DOHH2 (cell line): ENCODE data around the gene HTR1D.
A peak's percentile ranks its signal among the peaks of the same experiment; 100 is the strongest.

ENCODE experiments used
- H3F3A ChIP-seq: fragments of 200-600 bp; sonication (generic), shearing (Covaris generic); 2 replicates; pipeline ENCODE4 v1.6.0; 2016; ENCODE audit warnings: antibody characterized with exemption, mild to moderate bottlenecking; ENCODE audit not compliant: control insufficient read depth, insufficient read depth
- H3K27ac ChIP-seq: fragments of 200-600 bp; sonication (generic); 2 replicates; pipeline ENCODE4 v1.5.1; 2014; ENCODE audit warnings: low read depth, mild to moderate bottlenecking, low read length, moderate library complexity
- H3K27me3 ChIP-seq: fragments of 200-600 bp; sonication (generic); 2 replicates; pipeline ENCODE4 v1.6.1; 2014; ENCODE audit warnings: mild to moderate bottlenecking, low read length, mixed read lengths; ENCODE audit not compliant: control insufficient read depth
- H3K36me3 ChIP-seq: fragments of 200-600 bp; sonication (generic); 2 replicates; pipeline ENCODE4 v1.6.1; 2014; ENCODE audit warnings: mild to moderate bottlenecking, low read length, moderate library complexity, mixed read lengths; ENCODE audit not compliant: control insufficient read depth
- H3K4me1 ChIP-seq: fragments of 200-600 bp; sonication (generic); 2 replicates; pipeline ENCODE4 v1.6.1; 2014; ENCODE audit warnings: mild to moderate bottlenecking, low read length, mixed read lengths; ENCODE audit not compliant: control insufficient read depth
- H3K4me2 ChIP-seq: fragments of 200-600 bp; sonication (generic); 2 replicates; pipeline ENCODE4 v1.6.0; 2014; ENCODE audit warnings: mild to moderate bottlenecking, low read length, moderate library complexity
- H3K4me3 ChIP-seq: fragments of 200-600 bp; sonication (generic); 2 replicates; pipeline ENCODE4 v1.5.1; 2014; ENCODE audit warnings: mild to moderate bottlenecking, low read length, mixed read lengths
- H3K79me2 ChIP-seq: fragments of 200-600 bp; sonication (generic); 2 replicates; pipeline ENCODE4 v1.6.1; 2014; ENCODE audit warnings: mild to moderate bottlenecking, low read length, mixed read lengths; ENCODE audit not compliant: control insufficient read depth
- H3K9me2 ChIP-seq: fragments of 200-600 bp; sonication (generic); replicated peaks from 2 replicates; pipeline ENCODE4 v1.6.1; 2014; ENCODE audit warnings: mild to moderate bottlenecking, low read length, mixed read lengths; ENCODE audit not compliant: control insufficient read depth
- H3K9me3 ChIP-seq: fragments of 200-600 bp; sonication (generic); 2 replicates; pipeline ENCODE4 v1.6.1; 2014; ENCODE audit warnings: antibody characterized with exemption, low read length, mixed read lengths; ENCODE audit not compliant: control insufficient read depth, insufficient read depth
- H4K20me1 ChIP-seq: fragments of 200-600 bp; sonication (generic); 2 replicates; pipeline ENCODE4 v1.6.0; 2014; ENCODE audit warnings: low read depth, mild to moderate bottlenecking, antibody characterized with exemption, low read length, moderate library complexity; ENCODE audit not compliant: control insufficient read depth, insufficient read depth
- EZH2phosphoT487 ChIP-seq: fragments of 200-600 bp; sonication (generic); IDR thresholded peaks from 2 replicates; pipeline ENCODE4 v1.6.1; 2017; ENCODE audit warnings: borderline replicate concordance, mild to moderate bottlenecking, antibody characterized with exemption, low read length, moderate library complexity, mixed read lengths
- TF ChIP-seq, protein P1 (sequence below): fragments of 200-600 bp; sonication (generic); IDR thresholded peaks from one replicate; pipeline ENCODE4 v1.5.1; 2014; ENCODE audit warnings: antibody characterized with exemption, mild to moderate bottlenecking, low read depth, low read length; ENCODE audit not compliant: poor library complexity, severe bottlenecking

Gene HTR1D

GRCh38 chr1:23169195-23169575, 48.1 kb downstream of the HTR1D start:
- H3K4me3 ChIP-seq = peak overlapping the region; percentile 78
- peaks cover 41% of the 10 kb centered on the region for H3K79me2 ChIP-seq
- H3K36me3 ChIP-seq = no peaks in the 10 kb centered on the region
- peak overlapping the region; percentile 10; the same call in 1 of the 2 replicates for H3K27ac ChIP-seq
- 0 out of 2 replicates have a peak, but pooled peaks cover 11% of the 10 kb centered on the region for H4K20me1 ChIP-seq
- H3K4me2 ChIP-seq = peak overlapping the region; percentile 54
- H3K9me2 ChIP-seq = no peaks in the 10 kb centered on the region
- peaks cover 32% of the 10 kb centered on the region for H3K4me1 ChIP-seq
- no peak for TF ChIP-seq EZH2phosphoT487
- TF ChIP-seq, protein P1, sequence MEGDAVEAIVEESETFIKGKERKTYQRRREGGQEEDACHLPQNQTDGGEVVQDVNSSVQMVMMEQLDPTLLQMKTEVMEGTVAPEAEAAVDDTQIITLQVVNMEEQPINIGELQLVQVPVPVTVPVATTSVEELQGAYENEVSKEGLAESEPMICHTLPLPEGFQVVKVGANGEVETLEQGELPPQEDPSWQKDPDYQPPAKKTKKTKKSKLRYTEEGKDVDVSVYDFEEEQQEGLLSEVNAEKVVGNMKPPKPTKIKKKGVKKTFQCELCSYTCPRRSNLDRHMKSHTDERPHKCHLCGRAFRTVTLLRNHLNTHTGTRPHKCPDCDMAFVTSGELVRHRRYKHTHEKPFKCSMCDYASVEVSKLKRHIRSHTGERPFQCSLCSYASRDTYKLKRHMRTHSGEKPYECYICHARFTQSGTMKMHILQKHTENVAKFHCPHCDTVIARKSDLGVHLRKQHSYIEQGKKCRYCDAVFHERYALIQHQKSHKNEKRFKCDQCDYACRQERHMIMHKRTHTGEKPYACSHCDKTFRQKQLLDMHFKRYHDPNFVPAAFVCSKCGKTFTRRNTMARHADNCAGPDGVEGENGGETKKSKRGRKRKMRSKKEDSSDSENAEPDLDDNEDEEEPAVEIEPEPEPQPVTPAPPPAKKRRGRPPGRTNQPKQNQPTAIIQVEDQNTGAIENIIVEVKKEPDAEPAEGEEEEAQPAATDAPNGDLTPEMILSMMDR = no peak
- H3K27me3 ChIP-seq = no peaks in the 10 kb centered on the region
- peaks cover 7% of the 10 kb centered on the region; the same call in 1 of the 2 replicates for H3F3A ChIP-seq
- no peaks in the 10 kb centered on the region for H3K9me3 ChIP-seq

DNA sequence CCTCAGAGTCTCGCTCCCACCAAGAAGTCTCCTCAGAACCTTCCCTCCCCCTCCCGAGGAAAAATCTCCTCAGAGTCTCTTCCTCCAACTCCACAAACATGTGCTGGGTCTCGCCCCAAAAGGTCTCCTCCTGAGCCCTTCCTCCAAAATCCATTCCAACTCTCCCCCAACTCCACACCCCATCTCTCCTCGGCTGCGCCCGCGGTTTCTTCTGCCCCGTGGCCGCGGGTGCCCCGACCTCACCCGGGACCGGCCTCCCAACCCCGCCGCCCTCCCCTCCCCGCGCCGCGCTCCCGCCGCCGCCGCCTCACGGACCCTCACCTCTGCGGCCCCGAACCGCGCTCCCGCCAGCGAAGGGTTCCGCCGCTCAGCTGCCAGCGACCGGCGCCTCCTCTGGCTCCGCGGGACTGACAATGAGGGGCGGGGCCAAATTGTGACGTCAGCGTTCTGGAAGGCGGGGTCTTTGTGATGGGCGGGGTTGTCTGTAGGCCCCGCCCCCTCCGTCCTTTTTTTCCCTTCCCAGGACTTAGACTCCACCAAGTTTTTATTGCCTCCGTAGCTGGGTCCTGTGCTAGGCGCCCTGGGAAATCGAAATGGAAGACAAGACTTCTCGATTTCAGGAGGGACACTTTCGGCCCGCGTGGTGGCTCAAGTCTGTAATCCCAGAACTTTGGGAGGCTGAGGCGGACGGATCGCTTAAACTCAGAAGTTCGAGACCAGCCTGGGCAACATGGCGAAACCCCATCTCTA, 48.7 kb downstream of the HTR1D start, which contains the start of gene LUZP1:
Gene LUZP1, minus strand, starts transcription at position 412 of the 750 bp plus-strand sequence.
- TF ChIP-seq, protein P1 = no peak
- TF ChIP-seq EZH2phosphoT487 = no peak
- peak within 1 kb of the TSS; percentile 39 for H3K27ac ChIP-seq
- H3K4me1 ChIP-seq = peaks cover 32% of the 10 kb centered on the region

DNA sequence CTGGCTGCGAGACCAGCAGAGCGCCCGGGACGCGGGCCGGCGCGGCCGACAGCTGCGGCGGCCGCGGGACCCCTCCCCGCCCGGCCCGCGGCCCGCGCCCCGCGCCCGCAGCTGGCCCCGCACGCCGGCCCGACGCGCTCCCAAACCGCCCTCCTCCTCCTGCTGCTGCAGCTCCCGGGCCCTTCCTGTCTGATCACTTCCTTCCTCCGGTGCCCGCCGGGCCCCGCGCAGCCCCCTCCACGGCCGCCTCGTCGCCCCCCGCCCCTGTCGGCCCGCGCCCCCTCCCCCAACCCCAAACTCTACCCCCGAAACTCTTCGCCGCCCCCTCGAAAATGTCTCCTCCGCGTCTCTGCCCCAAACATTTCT, 49.2 kb downstream of the HTR1D start:
- Histone ChIP-seq H3K36me3 (no peaks in the 10 kb centered on the region), H3K4me2 (peak overlapping the region; percentile 71), H3F3A (peaks cover 7% of the 10 kb centered on the region; the same call in 1 of the 2 replicates), H3K79me2 (peaks cover 51% of the 10 kb centered on the region), H3K27ac (peak overlapping the region; percentile 39), H3K4me3 (peak overlapping the region; percentile 78), H3K4me1 (peaks cover 32% of the 10 kb centered on the region), H3K27me3 (no peaks in the 10 kb centered on the region), H3K9me3 (no peaks in the 10 kb centered on the region), H4K20me1 (0 out of 2 replicates have a peak, but pooled peaks cover 11% of the 10 kb centered on the region), H3K9me2 (no peaks in the 10 kb centered on the region)
- TF ChIP-seq, protein P1 = no peak
- TF ChIP-seq EZH2phosphoT487 = no peak

More for the DNA sequence above, 48.7 kb downstream of the HTR1D start, which contains the start of gene LUZP1:
- Histone ChIP-seq H3K4me2 (peak within 1 kb of the TSS; percentile 71), H4K20me1 (0 out of 2 replicates have a peak, but pooled peaks cover 11% of the 10 kb centered on the region), H3K36me3 (no peaks in the 10 kb centered on the region), H3K9me2 (no peaks in the 10 kb centered on the region), H3K27me3 (no peaks in the 10 kb centered on the region), H3K4me3 (peak within 1 kb of the TSS; percentile 78), H3K79me2 (peaks cover 46% of the 10 kb centered on the region), H3F3A (peaks cover 7% of the 10 kb centered on the region; the same call in 1 of the 2 replicates), H3K9me3 (no peaks in the 10 kb centered on the region)
